CD1c-positive myeloid dendritic cell (primary cell): ENCODE results near the gene BCOR.

Experiments
- DNase-seq: peaks from one replicate; pipeline ENCODE4 v3.0.0-alpha.2; 2016; ENCODE audit errors: extremely low spot score

BCOR gene

DNA sequence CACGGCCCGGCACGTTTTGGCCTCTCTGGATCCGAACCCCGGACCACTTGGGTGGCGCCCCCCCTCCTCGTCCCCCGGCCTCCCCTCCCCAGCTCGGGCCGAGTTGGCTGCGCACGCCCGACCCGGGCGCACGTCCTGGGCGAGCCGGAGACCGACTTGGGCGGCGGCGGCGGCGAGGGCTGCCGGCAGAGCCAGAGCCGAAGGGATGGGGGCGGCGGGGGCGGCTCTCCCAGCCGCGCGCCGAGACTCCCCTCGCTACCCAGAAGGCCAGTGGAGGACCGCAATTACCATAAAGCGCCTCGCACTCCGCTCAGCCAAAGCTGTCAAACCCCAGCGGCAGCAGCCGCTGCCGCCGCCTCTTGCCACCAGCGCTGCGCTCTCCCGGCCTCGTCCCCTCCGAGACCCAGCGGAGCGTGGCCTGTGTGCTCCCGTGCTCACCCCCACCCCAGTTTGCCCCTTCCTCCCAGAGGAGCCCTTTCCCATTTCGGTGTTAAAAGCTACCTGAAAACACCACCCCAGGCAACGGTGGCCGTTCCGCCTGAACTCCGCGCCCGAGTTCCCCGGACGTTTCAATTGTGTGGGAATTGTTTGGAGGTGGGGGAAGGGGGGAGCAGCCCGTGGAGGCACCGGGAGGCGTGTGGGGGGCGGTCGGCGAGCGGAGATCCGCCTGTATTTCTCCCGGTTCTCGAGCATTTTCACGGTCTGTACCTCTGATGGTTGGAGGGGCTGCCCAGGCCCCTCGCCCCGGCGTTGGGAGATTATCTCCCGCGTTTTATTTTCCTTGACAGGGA lies 701 bp upstream of the BCOR start:
- peak; percentile 59 for DNase-seq

DNA sequence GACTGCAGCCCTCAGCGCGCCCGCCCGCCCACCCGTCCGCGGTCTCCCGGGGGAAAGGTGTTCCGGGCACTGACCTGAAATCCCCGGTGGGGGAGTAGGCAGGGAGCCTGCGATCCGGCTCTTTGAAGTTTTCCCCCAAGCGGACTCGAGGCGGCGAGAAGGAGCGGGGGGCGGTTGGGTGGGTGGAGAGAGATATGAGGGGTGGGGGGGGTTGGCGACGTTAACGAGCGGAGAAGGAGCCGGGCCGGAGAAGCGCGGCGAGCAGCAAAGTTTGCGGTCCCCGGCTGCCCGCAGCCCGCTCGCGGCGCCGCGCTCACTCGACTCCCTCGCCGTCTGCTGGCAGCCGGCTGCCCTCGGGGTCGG lies 636 bp downstream of the BCOR start:
- DNase-seq: no peak

DNA sequence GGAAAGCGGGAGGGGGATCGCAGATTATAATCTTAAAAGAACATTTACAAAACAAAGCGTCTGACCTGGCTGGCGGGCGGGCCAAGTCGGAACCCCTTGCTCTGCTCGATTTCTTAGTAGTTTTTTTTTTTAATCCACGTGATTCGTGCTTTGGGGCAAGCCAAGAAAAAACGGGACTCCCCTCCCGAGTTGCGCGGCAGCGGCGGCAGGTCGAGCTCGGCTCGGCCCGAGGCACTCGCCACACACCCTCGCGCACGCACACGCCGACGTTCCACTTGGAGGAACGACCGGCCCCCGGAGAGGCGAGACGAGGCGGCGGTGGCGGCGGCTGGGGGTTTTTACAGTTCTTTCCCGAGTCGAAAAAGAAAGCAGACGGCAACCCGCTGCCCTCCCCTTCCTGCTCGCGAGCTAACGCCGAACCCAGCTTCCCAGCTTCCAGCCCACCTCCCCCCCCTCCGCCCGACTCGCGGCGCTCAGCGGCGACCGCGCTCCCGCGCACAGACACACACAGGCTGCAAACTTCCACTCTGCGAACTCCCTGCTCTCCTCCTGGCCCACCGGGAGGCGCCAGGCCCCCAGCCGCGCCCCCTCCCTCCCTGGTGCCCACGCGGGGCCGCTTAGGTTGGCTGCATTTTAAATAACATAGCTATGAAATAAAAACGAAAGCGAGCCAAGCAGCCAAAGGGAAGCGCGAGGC lies 1.2 kb downstream of the BCOR start:
- DNase-seq: peak; percentile 58

DNA sequence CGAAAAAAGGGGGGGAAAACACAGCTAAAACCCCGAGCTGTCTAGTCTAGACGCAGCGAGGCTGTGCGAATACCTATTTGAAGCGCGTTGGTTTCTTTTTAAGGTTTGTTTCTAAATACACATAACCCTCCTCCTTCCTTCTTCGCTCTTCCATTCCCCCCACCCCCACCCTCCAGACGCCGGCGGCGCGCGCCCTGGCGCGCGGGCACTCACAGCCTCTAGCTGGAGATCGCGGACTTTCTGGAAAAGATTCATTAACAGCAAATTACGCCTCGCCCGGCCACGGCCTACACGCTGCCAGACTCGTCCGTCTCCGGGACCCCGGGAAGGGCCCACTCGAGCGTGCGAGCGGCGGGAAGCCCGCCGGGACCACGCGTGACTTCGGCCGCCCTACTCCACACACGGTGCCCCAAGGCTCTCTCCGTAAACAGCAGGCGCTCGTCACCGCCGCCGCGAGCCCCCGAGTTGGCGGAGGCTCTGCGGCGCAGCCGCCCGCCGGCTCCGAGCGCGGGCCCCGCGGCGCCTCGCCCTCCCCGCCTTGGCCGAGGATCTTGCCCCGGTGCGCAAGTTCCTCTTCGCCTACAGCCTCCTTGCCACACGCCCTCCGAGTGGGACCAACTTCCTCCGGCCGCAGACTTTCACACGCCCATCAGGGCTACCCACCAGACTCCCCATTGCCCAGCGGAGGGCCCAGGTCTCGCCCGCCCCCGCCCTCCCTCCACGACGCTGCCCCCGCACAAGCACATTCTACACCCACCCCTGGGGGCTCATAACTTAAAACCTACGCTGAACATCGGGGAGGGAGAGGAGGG lies 2.0 kb downstream of the BCOR start:
- DNase-seq: peak; percentile 71

DNA sequence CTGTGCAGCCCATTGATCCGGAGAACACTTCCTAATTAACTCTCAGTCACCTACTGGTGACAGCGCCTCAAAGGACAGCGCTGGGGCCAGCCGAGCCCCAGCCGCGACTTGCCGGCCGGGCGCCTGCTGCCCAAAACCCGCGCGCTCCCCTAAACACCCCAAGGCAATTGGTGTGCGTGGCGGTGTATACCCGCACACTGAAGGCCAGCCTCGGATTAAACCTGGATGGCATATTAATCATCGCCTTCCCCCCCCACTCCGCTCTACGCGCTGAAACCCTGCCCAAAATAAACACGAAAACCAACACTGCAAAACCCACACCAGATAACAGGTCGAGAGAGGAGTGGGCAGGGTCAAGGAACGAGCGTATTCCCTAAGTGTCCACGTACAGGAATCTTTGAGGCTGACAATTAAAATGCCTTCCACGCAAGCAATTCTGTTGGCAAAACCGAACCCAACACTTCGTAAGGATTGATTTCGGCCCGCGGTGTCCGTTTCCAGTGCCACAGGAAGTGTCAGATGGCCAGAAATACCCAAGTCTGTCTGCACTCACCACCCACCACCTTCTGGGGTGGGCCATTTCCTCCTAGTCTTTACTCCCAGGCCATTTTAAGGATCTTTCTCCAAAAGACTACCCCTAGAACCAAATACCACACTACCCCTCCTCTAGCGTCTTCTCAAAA lies 2.7 kb downstream of the BCOR start:
- peak; percentile 54 for DNase-seq

DNA sequence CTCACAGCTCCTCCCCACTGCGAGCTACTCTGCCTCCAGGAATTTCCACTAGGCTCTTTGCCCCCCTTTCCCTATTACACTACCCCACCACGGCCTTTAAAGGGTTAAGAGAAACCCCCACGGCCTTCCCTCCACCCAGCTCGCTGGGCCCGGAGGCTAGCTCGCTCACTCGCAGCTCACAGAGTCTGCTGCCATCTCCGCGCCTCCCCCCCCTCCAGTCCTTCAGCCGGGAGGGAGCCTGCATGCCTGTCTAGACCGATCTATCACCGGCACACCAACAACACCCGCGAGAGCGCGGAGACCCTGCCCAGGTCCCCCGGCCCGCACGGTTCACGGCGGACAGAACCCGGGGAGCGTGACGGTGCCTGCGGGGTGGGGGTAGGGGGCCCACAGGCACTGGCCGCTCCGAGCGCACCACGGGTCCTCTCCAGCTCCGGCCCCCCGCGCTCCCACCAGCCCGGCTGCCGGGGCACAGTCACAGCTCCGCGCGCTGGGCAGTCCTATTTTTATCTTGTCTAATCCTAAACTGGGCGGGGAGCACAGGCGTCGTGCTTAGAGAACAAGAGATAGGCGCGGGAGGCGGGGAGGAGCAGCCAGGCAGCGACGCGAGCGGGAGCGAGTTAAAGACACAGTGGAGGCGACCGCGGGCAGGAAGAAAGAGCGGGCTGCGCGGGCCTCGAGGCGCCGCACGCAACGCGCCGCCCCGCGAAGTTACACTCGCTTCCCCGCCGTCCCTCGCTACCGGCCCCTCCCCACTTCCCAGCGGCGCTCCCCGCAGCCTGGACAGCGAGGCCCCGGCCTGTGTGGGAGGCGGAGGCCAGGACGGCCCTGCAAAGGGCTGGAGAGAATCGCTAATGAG lies 3.5 kb downstream of the BCOR start:
- DNase-seq: peak; percentile 58

DNA sequence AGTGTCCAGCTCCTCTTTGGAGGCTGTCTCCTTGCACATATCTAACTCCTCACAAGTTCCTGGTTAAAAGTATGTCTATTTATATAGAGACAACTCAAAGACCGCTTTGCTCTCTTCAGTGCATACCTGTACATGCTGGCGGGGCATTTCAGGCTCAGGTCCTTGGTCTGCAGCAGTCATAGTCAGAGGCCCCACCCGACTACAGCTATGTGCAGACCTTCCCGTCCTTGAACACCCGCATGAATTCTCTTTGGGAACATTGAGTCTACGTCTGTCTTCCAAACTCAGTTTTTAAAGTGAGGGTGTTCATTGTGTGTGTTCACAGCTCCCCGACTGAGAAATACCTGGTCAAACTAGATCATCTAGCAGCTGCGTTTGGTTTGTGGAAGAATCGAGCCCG lies 4.2 kb downstream of the BCOR start:
- DNase-seq: no peak

DNA sequence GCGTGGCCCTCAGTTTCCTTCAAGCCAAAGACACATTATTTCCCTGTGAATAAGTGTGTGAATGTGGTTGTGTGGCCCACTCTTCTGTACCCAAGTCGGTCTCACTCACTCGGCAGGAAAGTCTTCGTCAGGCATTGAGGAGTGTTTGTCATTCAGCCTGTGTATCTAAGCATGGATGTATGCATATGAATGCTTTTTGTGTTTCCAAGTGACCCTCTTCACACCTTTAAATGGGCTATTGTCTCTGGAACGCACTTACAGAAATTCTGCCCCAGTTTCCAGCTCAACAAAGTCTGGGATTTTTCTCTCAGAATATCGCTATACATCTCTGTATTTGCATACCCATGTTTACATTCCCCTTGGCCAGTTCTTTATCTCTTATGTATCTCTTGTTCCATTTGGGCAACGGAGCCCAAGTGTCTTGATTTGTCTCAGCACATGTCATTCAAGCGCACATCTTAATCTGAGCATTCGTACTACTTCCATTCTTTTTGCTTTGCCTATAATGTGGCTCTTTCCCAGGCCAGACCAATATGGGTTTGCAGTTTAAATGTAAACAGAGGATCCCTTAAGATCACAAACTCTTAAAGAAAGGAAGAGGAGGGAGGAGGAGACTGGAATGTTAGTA lies 4.8 kb downstream of the BCOR start:
- DNase-seq: no peak

DNA sequence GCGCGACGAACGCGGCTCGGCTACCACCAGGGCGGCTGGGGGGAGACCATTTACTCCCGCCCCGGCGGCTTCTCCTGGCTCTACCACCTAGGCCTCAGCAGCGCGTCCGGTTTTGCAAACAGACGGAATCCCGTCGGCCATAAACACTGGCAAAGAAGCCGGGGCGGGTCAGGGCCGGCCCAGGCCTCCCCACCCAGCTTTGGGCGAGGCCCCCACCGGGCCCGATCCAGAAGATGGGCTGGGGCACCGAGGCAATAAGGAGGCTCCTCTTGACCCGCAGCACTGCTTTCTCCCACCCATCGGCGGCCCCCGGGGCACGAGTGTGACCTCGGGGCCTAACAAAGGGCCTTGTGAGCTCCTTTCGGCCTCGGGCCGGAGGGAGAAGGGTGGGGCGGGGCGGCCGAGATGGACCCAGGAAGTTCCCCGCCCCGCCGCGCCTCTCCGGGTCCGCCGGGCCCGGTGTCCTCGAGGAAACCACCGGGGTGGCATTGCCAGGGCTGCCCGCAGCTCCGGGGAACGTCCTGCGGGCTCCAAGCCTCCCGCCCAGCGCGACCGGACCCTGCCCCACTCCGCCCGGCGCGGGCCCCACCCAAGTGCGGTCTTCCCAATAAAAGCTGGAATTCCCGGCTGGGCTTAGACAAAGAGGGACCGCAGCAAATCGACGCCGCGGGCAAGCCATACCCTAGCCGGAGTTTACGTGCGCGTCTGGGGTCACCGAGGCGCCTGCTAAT lies 5.9 kb downstream of the BCOR start:
- no peak for DNase-seq

DNA sequence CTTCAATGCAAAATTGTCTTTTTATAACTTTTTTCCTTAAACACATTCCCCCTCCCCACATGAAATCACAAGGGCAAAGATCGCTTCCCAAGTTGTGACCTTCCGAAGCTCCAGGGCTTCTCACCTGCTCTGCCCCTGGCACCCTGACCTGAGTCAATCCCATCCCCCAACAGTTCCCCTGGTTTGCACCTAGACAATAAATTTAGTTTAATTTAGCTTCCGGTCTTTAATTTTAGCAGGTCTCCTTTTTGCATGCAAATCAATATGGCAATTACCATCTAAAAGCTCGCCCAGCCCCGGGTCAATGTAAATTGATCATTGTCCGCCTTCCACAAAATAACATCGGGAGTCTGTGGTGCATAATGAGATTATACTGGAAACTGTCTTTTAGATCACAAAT lies 6.8 kb downstream of the BCOR start:
- no peak for DNase-seq

DNA sequence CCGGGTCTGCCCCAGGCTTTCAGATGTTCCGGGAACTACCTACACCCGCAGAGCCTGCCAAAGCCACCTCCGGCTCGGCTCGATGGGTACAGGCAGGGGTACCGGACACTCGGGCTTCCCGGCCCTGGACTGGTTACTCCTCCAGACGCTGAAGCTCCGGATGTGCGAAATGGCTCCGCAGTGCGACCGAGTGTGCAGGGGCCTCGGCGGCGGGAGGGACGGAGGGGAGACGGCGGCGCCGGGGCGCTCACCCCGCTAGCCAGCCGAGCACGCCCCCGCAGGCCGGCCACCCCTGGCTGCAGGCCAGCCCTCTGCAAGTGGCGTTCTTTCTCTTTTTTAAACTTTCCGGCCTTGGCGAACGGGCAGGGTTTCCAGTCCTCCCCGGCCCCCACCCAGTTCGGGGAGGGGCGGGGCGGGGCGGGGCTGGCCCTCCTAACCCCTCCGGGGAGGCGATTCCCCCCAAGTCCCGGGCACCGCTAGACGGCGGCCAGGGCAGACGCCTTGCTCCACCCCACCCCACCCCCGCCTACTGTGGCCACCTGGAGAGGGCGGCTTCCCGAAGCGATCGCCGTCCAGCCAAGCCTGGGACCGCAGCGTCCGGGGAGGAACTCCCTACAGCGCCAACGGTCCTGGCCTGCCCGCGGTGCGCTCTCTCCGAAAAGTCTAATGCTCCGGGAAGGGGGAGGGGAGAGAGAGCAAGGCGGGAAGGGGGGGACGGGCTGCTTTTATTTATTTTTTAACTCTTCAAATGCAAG lies 7.5 kb downstream of the BCOR start:
- peak; percentile 19 for DNase-seq

DNA sequence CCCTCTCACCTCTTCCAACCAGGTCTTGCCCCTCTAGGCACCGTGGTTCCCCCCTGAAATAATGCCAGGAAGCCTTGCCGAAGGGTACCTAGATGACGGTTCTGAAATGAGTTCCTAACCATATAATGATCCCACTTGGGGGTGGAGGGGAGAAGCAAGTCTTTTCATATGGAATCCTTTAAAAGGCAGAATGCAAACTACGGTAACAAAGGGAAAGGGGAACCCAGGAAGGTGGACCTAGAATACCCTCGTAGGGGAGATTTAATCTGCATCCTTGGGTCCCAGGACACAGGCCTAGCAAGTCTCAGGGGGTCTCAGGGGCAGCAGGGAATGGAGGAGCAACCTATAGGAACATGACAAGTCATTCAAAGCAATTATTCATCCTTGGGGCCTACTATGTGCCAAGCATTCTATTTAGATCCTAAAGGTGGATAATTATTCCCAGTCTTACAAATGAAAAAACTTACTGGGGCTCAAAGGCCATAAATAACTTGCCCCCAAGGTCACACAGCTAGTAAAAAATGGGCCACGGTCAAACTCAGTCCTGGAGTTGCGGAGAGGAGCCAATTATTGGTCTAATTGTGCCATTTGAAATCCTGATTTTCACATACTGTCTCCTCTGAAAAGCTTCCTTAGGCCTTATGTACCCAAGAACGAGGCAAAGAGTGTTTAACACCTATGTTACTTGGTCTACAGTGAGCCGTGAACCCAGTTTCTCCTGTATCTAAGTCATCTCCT lies 8.8 kb downstream of the BCOR start:
- no peak for DNase-seq

DNA sequence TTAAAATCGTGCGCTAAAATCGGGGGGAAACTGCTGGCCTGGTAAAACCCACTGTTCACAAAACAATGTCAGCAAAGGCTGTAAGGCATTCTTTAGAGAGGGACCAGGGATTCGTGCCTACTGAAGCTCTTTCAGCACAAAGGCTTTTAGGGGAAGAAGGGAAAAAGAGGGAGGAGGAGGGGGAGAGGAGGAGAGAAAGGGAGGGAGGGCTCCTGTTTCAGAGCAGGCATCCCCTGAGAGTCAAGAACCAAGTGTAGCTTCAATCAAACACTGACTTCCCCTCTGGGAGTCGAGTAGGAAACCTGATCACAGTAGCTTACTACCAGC lies 9.5 kb downstream of the BCOR start:
- no peak for DNase-seq

DNA sequence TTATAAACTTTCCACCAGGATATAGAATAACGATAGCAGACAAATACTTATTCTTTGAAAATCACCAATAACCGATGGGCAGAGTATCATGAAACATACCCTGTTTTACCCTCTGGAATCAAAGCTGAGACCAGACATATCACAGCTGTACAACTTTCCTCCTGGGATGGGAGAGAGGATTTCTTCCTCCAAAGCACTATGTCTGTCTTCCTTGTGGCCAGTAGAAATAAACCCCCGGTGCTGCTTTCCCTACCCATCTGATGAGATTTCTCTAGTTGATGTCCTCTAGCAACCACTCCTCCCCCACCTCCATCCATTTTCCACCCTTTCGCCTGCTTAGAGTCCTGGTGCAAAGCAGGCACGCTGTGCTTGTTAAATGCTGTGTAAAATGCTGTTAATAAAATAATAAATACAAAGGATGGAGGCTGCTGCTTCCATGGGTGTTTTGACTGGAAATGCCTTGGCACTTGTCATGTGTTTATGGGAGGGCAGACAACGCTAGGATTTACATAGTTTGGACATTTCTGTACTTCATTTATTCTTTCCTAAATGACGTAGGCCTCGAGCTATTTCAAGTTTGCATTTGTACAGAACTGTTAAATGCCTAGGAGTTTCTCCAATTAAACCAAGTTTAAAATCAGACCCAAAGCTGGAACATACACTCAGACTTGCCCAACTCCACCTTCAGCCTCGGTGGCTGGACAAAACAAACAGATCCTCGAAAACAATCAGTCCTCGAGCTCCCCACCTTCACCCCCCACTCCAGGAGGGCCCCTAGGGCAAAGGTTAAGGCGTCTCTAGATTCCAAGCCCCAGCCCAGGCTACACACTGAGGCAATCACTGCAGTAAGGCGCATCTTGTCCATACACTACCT lies 10.1 kb downstream of the BCOR start:
- no peak for DNase-seq

DNA sequence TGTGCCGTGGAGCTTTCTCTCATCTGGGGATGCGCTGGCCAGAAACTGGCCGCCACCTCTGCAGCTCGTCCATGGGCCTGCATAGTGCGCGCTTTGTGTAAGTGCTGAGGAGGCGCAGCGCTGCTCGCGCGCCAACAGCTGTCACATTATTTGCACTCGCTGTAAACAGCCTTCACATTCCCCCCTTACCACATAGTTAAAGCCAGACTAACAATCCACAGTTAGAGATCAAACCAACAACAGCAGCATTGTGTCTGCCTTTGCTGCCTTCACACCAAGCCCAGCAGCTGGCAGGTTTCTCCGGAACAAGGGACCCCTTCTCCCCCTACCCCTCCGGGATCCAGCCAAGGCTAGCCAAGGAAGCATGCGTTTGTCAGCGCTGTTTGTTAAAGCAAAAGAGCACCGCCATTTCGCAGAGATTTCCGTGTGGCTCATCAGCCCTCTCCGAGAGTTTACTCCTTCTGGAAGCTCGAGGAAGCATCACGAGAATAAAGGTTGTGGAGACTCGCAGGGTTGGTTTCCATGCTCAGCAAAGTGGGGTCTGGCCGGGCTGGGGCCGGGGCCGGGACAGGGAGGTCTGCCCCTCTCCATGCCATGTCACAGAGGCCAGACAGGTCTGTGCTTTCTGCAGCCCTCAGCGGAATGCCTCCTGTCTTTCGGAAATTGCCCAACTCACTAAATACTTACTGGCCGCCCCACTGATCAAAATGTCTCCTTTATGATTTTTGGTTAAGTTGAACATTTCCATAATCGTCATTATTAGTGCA lies 11.0 kb downstream of the BCOR start:
- no peak for DNase-seq

DNA sequence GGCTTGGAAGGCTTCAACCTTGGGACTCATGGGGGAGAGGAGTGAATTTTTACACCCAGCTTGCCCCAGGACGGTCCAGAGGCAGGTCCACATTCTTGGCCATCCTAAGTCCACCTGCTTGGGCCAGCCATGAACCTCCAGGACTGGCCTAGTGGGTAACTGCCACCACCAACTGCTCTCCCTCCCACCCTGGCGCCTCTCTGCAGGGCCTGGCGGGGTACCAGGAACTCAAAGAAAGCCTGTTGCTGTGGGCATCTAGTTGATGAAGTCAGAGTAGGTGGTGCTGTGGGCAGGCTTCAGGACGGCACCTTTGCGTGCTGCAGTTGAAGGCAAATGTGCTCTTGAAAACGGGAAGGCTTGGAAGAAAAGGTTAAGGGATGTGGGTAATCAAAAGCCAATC lies 12.0 kb downstream of the BCOR start:
- DNase-seq: no peak

DNA sequence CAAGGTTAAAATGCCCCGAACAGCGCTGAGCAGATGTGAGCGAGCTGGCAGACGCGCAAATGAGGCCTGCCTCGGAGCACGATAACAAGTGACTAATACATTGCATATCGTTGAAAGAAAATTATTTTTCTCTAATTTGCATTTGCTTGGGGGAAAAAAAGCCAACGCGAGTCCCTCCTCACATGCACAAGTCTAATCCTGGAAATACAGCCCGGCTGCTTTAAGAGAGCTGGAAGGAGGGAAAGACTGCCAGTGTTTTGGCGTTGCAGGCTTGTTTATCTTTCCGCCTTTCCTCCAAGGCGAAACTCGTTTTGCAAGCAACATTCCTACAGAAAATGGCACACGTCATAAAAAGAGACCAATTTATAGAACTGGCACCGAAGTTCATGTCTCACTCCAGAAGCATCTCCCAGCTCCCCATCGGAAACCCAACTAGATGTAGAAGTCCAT lies 12.6 kb downstream of the BCOR start:
- no peak for DNase-seq
